ENCODE results near the gene MEMO1. TPM values are rescaled to one million over a fixed set of nuclear protein-coding genes. Genes with fewer than 3 reads are reported as not detected.

The MEMO1 gene
- total RNA-seq, 1 experiment from 2014 or later: 44.4 TPM

- DNase-seq (ENCODE audit: low spot score) (no peak), ATAC-seq (no peak)
- H3K4me3 Mint-ChIP-seq: no peak overlapping the region
- ChIA-PET CTCF (no interaction called here), POLR2A (no interaction called here)
- H3K4me1 Mint-ChIP-seq: no peaks in the 10 kb centered on the region
- H3K27me3 Mint-ChIP-seq (ENCODE audit: low read depth): no peaks in the 10 kb centered on the region
- H3K9me3 Mint-ChIP-seq: no peaks in the 10 kb centered on the region
- TF ChIP-seq RELA (CRISPR knock-in tag; IDR thresholded peaks at IDR 0.05; ENCODE audit: borderline replicate concordance) (no peak), CBFB (CRISPR knock-in tag; IDR thresholded peaks at IDR 0.05; ENCODE audit: low read depth) (no peak)
- H3K27ac Mint-ChIP-seq: no peak overlapping the region
- peaks cover 3% of the 10 kb centered on the region for H3K36me3 Mint-ChIP-seq
Measured at GRCh38 chr2:31922542-31923408, 88.0 kb downstream of the MEMO1 start.

DNA sequence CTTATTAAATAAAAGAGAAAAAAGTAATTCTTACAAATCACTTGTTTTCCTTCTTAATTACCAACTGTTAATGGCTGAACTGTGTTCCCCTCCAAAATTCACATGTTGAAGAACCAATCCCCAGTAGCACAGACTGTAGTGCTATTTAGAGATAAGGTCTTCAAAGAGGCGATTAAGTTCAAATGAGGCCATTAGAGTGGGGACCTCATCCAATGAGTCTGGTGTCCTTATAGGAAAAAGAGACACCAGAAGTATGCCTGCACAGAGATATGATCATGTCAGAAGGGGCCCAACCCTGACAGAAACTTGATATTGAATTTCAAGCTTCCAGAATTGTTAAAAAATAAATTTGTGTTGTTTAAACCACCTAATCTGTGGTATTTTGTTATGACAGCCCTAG lies 89.8 kb downstream of the MEMO1 start:
- no peaks in the 10 kb centered on the region for H3K27me3 Mint-ChIP-seq (ENCODE audit: low read depth)
- H3K27ac Mint-ChIP-seq: no peak overlapping the region
- CTCF ChIA-PET: no interaction called here
- no peaks in the 10 kb centered on the region for H3K9me3 Mint-ChIP-seq
- H3K36me3 Mint-ChIP-seq: peaks cover 3% of the 10 kb centered on the region
- no peak overlapping the region for H3K4me3 Mint-ChIP-seq
- ATAC-seq (no peak), DNase-seq (ENCODE audit: low spot score) (no peak)
- POLR2A ChIA-PET: interaction anchor here (0.6 kb wide), 1 partner anchor 1874 kb away, joined by 3 read pairs; no protein-coding TSS in a partner anchor
- TF ChIP-seq FOXP4 (CRISPR knock-in tag; IDR thresholded peaks at IDR 0.05): no peak
- TF ChIP-seq NFE2L1 (CRISPR knock-in tag; IDR thresholded peaks at IDR 0.05): no peak
- TF ChIP-seq IRF1 (CRISPR knock-in tag; IDR thresholded peaks at IDR 0.05): no peak
- TF ChIP-seq, protein P1, sequence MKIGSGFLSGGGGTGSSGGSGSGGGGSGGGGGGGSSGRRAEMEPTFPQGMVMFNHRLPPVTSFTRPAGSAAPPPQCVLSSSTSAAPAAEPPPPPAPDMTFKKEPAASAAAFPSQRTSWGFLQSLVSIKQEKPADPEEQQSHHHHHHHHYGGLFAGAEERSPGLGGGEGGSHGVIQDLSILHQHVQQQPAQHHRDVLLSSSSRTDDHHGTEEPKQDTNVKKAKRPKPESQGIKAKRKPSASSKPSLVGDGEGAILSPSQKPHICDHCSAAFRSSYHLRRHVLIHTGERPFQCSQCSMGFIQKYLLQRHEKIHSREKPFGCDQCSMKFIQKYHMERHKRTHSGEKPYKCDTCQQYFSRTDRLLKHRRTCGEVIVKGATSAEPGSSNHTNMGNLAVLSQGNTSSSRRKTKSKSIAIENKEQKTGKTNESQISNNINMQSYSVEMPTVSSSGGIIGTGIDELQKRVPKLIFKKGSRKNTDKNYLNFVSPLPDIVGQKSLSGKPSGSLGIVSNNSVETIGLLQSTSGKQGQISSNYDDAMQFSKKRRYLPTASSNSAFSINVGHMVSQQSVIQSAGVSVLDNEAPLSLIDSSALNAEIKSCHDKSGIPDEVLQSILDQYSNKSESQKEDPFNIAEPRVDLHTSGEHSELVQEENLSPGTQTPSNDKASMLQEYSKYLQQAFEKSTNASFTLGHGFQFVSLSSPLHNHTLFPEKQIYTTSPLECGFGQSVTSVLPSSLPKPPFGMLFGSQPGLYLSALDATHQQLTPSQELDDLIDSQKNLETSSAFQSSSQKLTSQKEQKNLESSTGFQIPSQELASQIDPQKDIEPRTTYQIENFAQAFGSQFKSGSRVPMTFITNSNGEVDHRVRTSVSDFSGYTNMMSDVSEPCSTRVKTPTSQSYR (CRISPR knock-in tag; IDR thresholded peaks at IDR 0.05): no peak
- TF ChIP-seq ZNF416 (CRISPR knock-in tag; IDR thresholded peaks at IDR 0.05): no peak
- TF ChIP-seq RORB (CRISPR knock-in tag; IDR thresholded peaks at IDR 0.05): no peak
- TF ChIP-seq, protein P2, sequence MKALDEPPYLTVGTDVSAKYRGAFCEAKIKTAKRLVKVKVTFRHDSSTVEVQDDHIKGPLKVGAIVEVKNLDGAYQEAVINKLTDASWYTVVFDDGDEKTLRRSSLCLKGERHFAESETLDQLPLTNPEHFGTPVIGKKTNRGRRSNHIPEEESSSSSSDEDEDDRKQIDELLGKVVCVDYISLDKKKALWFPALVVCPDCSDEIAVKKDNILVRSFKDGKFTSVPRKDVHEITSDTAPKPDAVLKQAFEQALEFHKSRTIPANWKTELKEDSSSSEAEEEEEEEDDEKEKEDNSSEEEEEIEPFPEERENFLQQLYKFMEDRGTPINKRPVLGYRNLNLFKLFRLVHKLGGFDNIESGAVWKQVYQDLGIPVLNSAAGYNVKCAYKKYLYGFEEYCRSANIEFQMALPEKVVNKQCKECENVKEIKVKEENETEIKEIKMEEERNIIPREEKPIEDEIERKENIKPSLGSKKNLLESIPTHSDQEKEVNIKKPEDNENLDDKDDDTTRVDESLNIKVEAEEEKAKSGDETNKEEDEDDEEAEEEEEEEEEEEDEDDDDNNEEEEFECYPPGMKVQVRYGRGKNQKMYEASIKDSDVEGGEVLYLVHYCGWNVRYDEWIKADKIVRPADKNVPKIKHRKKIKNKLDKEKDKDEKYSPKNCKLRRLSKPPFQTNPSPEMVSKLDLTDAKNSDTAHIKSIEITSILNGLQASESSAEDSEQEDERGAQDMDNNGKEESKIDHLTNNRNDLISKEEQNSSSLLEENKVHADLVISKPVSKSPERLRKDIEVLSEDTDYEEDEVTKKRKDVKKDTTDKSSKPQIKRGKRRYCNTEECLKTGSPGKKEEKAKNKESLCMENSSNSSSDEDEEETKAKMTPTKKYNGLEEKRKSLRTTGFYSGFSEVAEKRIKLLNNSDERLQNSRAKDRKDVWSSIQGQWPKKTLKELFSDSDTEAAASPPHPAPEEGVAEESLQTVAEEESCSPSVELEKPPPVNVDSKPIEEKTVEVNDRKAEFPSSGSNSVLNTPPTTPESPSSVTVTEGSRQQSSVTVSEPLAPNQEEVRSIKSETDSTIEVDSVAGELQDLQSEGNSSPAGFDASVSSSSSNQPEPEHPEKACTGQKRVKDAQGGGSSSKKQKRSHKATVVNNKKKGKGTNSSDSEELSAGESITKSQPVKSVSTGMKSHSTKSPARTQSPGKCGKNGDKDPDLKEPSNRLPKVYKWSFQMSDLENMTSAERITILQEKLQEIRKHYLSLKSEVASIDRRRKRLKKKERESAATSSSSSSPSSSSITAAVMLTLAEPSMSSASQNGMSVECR (CRISPR knock-in tag; IDR thresholded peaks at IDR 0.05; ENCODE audit: borderline replicate concordance): no peak
- TF ChIP-seq FOXK1 (CRISPR knock-in tag; IDR thresholded peaks at IDR 0.05): no peak
- TF ChIP-seq ZNF317 (CRISPR knock-in tag; IDR thresholded peaks at IDR 0.05; ENCODE audit: borderline replicate concordance, low read depth): no peak
- TF ChIP-seq TEAD1 (CRISPR knock-in tag; IDR thresholded peaks at IDR 0.05): no peak
- TF ChIP-seq AR (CRISPR knock-in tag; IDR thresholded peaks at IDR 0.05): no peak
- no peak for TF ChIP-seq MAX (CRISPR knock-in tag; IDR thresholded peaks at IDR 0.05)
- no peak for TF ChIP-seq ELF4 (CRISPR knock-in tag; IDR thresholded peaks at IDR 0.05; ENCODE audit: low read depth)
- no peak for TF ChIP-seq EMX1 (CRISPR knock-in tag; IDR thresholded peaks at IDR 0.05)
- TF ChIP-seq RELA (CRISPR knock-in tag; IDR thresholded peaks at IDR 0.05; ENCODE audit: borderline replicate concordance): no peak
- TF ChIP-seq JAZF1 (CRISPR knock-in tag; IDR thresholded peaks at IDR 0.05): no peak
- no peak for TF ChIP-seq TCF7 (CRISPR knock-in tag; IDR thresholded peaks at IDR 0.05; ENCODE audit: low read depth)
- no peaks in the 10 kb centered on the region for H3K4me1 Mint-ChIP-seq

All from WTC11 (cell line).